K562 (cell line): ENCODE results near the gene SLC20A1. TPM values are rescaled to one million over a fixed set of nuclear protein-coding genes. Genes with fewer than 3 reads are reported as not detected.

Experiments
- ATF2 ChIP-seq: sonication (generic); formaldehyde crosslinking; IDR thresholded peaks from 2 replicates; pipeline ENCODE4 v1.8.1; 2022; ENCODE audit warnings: missing genetic modification reagents
- CBFB ChIP-seq: sonication (generic); formaldehyde crosslinking; IDR thresholded peaks from 2 replicates; pipeline ENCODE4 v1.4.0; 2020; ENCODE audit warnings: mild to moderate bottlenecking, missing genetic modification reagents
- CEBPG ChIP-seq, 3 experiments: fragments of 200-800 bp in 1 of 3; sonication (Bioruptor generic) in 1 of 3; sonication (generic) in 1 of 3; formaldehyde crosslinking in 1 of 3; IDR thresholded peaks in 2 of 3; conservative IDR thresholded peaks in 1 of 3; 2 replicates each; pipeline versions ENCODE4 v1.6.1 to v1.8.0; 2016 to 2022; ENCODE audit warnings: missing compliant biosample characterization in 2 of 3, missing genetic modification characterization in 2 of 3, mild to moderate bottlenecking in 1 of 3, missing genetic modification reagents in 1 of 3
- CREB3 ChIP-seq: fragments of 450-650 bp; conservative IDR thresholded peaks from 2 replicates; pipeline ENCODE4 v1.6.1; 2016; ENCODE audit warnings: missing genetic modification characterization, low read depth, mild to moderate bottlenecking, missing compliant biosample characterization, moderate library complexity
- E2F1 ChIP-seq: sonication (generic); formaldehyde crosslinking; IDR thresholded peaks from 2 replicates; pipeline ENCODE4 v1.8.1; 2023; ENCODE audit warnings: mild to moderate bottlenecking, missing genetic modification reagents, moderate library complexity
- FIP1L1 ChIP-seq: fragments of 200-400 bp; formaldehyde crosslinking; IDR thresholded peaks from 2 replicates; pipeline ENCODE4 v1.6.1; 2018; ENCODE audit warnings: mild to moderate bottlenecking, low read depth, low read length; ENCODE audit not compliant: poor library complexity, severe bottlenecking
- IRF2 ChIP-seq: sonication (generic); formaldehyde crosslinking; IDR thresholded peaks from 2 replicates; pipeline ENCODE4 v1.8.1; 2022; ENCODE audit warnings: mild to moderate bottlenecking, missing genetic modification reagents
- RFX5 ChIP-seq: IDR thresholded peaks from 2 replicates; pipeline ENCODE4 v1.6.1; 2011; ENCODE audit warnings: low read depth, mild to moderate bottlenecking, improper control_type of control experiment, low read length
- SUPT5H ChIP-seq: fragments of 450-650 bp; IDR thresholded peaks from 2 replicates; pipeline ENCODE4 v1.6.1; 2016
- TAF15 ChIP-seq: fragments of 200-400 bp; formaldehyde crosslinking; IDR thresholded peaks from 2 replicates; pipeline ENCODE4 v1.6.1; 2017; ENCODE audit warnings: mild to moderate bottlenecking, low read depth, low read length, moderate library complexity
- ZKSCAN3 ChIP-seq: fragments of 250-450 bp; sonication (Bioruptor Pico); IDR thresholded peaks from 2 replicates; pipeline ENCODE4 v1.4.0; 2020
- ZNF134 ChIP-seq: fragments of 250-450 bp; sonication (Bioruptor Pico); conservative IDR thresholded peaks from 2 replicates; pipeline ENCODE4 v1.4.0; 2020
- ZNF311 ChIP-seq: fragments of 250-450 bp; sonication (Bioruptor Pico); IDR thresholded peaks from 2 replicates; pipeline ENCODE4 v1.4.0; 2020; ENCODE audit warnings: mild to moderate bottlenecking, moderate library complexity
- ZNF395 ChIP-seq: fragments of 200-800 bp; sonication (Bioruptor generic); IDR thresholded peaks from 2 replicates; pipeline ENCODE4 v1.6.1; 2017; ENCODE audit warnings: missing genetic modification characterization, missing compliant biosample characterization
- ZNF57 ChIP-seq: fragments of 450-650 bp; formaldehyde crosslinking; IDR thresholded peaks from 2 replicates; pipeline ENCODE4 v1.4.0; 2020; ENCODE audit warnings: mild to moderate bottlenecking, moderate library complexity
- polyA plus RNA-seq, 8 experiments: library from polyadenylated mRNA; depleted of rRNA in 4 of 8; stranded (reverse) in 5 of 8; unstranded in 3 of 8; fragments of >200 nt; fragmentation: Nextera tagmentation in 2 of 8; fragmentation: Illumina TruSeq in 1 of 8; extraction: Ambion mirVana in 2 of 8; extraction: Trizol in 1 of 8; gene quantifications; 2 replicates each; pipeline versions ENCODE4 v1.2.1 to v1.2.3, GENCODE V29; 2011 to 2014; ENCODE audit warnings: inconsistent platforms in 1 of 8, missing spikeins in 1 of 8
- total RNA-seq, 7 experiments: library from RNA; depleted of rRNA in 6 of 7; stranded (reverse); fragments of >200 nt in 6 of 7; fragmentation: Illumina TruSeq in 2 of 7; extraction: Trizol in 2 of 7; gene quantifications; 2 replicates each; pipeline versions ENCODE4 v1.2.1 to v1.2.3, GENCODE V29; 2011 to 2021; ENCODE audit warnings: low replicate concordance in 1 of 7

The SLC20A1 gene
- total and polyA plus RNA-seq, 9 of the 15 experiments (the other 6 are each of a cell fraction or from before 2014, with no cell fraction given) = 53.8 to 150 (median 74.7) TPM

DNA sequence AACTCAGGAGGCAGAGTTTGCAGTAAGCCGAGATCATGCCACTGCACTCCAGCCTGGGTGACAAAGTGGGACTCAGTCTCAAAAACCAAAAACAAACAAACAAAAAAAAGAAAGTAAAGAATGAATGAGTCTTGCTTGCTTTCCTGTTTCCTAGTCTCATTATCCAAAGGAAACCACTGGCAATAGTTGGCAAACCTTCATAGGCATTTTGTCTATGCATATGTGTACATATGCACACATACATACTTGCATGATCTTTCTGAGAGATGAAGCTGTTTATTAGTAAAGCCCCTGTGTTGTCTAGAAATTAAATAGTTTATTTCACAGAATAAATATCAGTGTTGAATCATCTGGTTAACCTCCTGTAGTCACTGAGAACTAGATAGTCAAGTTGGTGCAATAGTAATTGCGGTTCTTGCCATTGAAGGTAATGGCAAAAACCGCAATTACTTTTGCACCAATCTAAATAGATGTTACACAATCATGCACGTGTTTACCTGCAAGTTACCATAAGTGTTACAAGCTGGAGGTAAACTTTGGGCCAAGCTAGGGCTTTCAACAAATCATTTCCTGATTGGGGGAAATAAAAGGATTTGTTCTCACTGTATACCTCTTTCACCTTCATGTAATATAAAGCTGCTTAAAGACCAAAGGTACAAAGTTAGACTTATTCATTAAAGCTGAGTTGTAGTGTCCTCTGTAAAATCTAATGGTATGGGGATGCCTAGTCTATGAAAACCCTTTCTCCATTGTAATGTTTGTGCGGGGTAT is 24.7 kb downstream of the SLC20A1 start (continued):
- TF ChIP-seq CREB3 (tag) (no peak), CEBPG (CRISPR knock-in tag; IDR thresholded peaks at IDR 0.05) (no peak), CEBPG (tag; conservative IDR thresholded peaks at IDR 0.05 in 1 of 2, IDR thresholded peaks at IDR 0.05 in 1 of 2) (peak in 1 of 2 experiments; percentile 59; a peak in 2 of 4 replicates), RFX5 (no peak), ZNF311 (no peak), ZNF395 (no peak), IRF2 (CRISPR knock-in tag) (no peak), CBFB (CRISPR knock-in tag) (no peak), ZKSCAN3 (no peak), SUPT5H (no peak), ZNF134 (CRISPR knock-in tag) (no peak), E2F1 (no peak), TAF15 (no peak), ZNF57 (CRISPR knock-in tag) (no peak), ATF2 (no peak), FIP1L1 (no peak)
